ENCODE data around the gene ADARB2.

- TF ChIP-seq POLR2A (IDR thresholded peaks at IDR 0.05), result no peak
- TF ChIP-seq CTCF (IDR thresholded peaks at IDR 0.05), result no peak
Observed at GRCh38 chr10:1665021-1665661, 72.2 kb downstream of the ADARB2 start.
